T-helper 17 cell (primary cell): ENCODE data around the gene PRKCD. TPM values are rescaled to one million over a fixed set of nuclear protein-coding genes. Genes with fewer than 3 reads are reported as not detected.
"Not testable (repeated sequence)": the region's sequence is repeated elsewhere in the genome, so short reads cannot be mapped to it uniquely, and the experiment has no call there.

Source experiments
- ATAC-seq: fragments of 150-1000 bp; cut with Tn5 transposase; 2 replicates; pipeline ENCODE4 v1.10.0; 2021; ENCODE audit warnings: mild to moderate bottlenecking, moderate library complexity
- DNase-seq, 3 donors: peaks; one replicate each; pipeline versions ENCODE4 v3.0.0 to v3.0.0-alpha.2; 2020 to 2021
- H3K9me3 ChIP-seq: one replicate; pipeline ENCODE4 v1.7.0; 2013; ENCODE audit warnings: low read length, mild to moderate bottlenecking; ENCODE audit not compliant: control insufficient read depth, poor library complexity, severe bottlenecking
- H3K27ac Mint-ChIP-seq: one replicate; pipeline ENCODE4 v1.8.0; 2022; ENCODE audit warnings: mild to moderate bottlenecking, moderate library complexity, mixed read lengths
- H3K27me3 Mint-ChIP-seq: one replicate; pipeline ENCODE4 v1.8.0; 2022; ENCODE audit warnings: mixed read lengths
- H3K36me3 Mint-ChIP-seq: one replicate; pipeline ENCODE4 v1.8.0; 2022; ENCODE audit warnings: low read depth, mixed read lengths
- H3K4me1 Mint-ChIP-seq: one replicate; pipeline ENCODE4 v1.8.0; 2022; ENCODE audit warnings: mild to moderate bottlenecking, mixed read lengths
- H3K4me3 Mint-ChIP-seq: one replicate; pipeline ENCODE4 v1.8.0; 2022; ENCODE audit warnings: mild to moderate bottlenecking, moderate library complexity, mixed read lengths
- total RNA-seq, 4 donors: library from RNA in 2 of 4; stranded (reverse) in 2 of 4; gene quantifications; one replicate each; pipeline ENCODE4 v1.2.3 and lab custom pipeline; 2022 to 2026

Gene PRKCD
- total RNA-seq, 2 donors from 2014 or later: 27.3 to 35.0 TPM

GRCh38 chr3:53145713-53146080 is 15.3 kb upstream of the PRKCD start:
- no peak overlapping the region for H3K27ac Mint-ChIP-seq
- peaks cover 3% of the 10 kb centered on the region for H3K4me1 Mint-ChIP-seq
- ATAC-seq: no peak
- DNase-seq: no peak
- H3K4me3 Mint-ChIP-seq: no peak overlapping the region
- no peaks in the 10 kb centered on the region for H3K9me3 ChIP-seq
- H3K36me3 Mint-ChIP-seq: no peaks in the 10 kb centered on the region
- peaks cover 6% of the 10 kb centered on the region for H3K27me3 Mint-ChIP-seq

DNA sequence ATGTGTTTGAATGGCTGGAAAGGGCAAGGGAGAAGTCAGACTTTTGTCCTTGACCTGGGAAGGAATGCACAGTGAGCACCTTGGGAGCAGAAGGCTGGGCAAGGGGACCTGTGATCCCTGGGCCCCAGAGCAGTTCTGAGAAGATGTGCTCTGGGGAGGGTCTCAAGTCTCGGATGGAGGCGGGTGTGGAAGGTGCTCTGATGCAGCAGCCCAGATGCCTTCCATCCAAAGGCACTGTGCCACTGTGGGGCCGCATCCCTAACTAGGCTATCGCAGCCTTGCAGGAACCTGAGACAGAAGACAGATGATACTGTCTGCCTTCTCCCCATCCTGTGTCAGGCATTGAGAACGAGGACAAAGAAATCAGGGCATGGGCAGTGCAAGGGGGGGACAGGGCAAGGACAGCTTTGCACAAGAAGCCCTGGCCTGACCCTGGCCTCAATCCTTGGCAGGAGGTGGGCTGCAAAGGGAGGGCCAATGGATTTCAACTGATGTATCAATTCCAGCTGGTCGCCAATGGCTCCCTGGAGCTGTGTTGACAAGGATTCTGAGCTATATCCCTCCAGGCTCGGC is 14.6 kb upstream of the PRKCD start:
- no peaks in the 10 kb centered on the region for H3K9me3 ChIP-seq
- H3K27ac Mint-ChIP-seq: no peak overlapping the region
- no peak overlapping the region for H3K4me3 Mint-ChIP-seq
- H3K36me3 Mint-ChIP-seq: no peaks in the 10 kb centered on the region
- peaks cover 6% of the 10 kb centered on the region for H3K27me3 Mint-ChIP-seq
- no peak for DNase-seq
- peaks cover 3% of the 10 kb centered on the region for H3K4me1 Mint-ChIP-seq
- ATAC-seq: no peak

GRCh38 chr3:53147151-53147902 is 13.7 kb upstream of the PRKCD start:
- Mint-ChIP-seq H3K36me3 (no peaks in the 10 kb centered on the region), H3K27ac (no peak overlapping the region), H3K27me3 (peaks cover 7% of the 10 kb centered on the region), H3K4me1 (peaks cover 3% of the 10 kb centered on the region), H3K4me3 (no peak overlapping the region)
- no peak for ATAC-seq
- no peaks in the 10 kb centered on the region for H3K9me3 ChIP-seq
- DNase-seq: no peak

DNA sequence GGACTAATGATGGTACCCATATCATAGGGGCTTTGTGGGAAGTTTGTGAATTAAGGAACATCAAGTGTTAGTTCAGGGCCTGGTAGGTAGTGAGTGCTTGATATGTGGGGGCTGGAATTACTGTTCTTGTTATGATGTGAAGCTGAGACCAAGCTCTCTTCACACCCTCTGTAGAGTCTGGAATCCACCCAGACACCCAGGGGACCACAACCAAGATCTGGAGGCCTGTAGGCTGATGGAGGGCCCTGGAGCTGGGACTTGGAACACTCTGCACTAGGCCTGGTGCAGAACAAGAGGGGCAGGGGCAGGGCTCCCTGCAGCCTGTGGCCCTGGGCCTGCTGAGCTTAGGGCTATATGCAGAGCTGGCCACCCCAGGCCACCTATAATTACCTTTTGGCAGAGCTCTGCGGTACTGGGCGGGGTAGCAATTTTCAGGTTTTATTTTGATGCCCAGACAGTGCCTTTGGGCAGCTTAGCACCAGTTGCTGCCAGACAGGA is 13.1 kb upstream of the PRKCD start:
- Mint-ChIP-seq H3K4me3 (no peak overlapping the region), H3K36me3 (no peaks in the 10 kb centered on the region), H3K4me1 (peaks cover 3% of the 10 kb centered on the region), H3K27ac (no peak overlapping the region), H3K27me3 (peaks cover 13% of the 10 kb centered on the region)
- ATAC-seq (no peak), DNase-seq (no peak)
- no peaks in the 10 kb centered on the region for H3K9me3 ChIP-seq

- DNase-seq: no peak
- Mint-ChIP-seq H3K36me3 (peaks cover 5% of the 10 kb centered on the region), H3K27me3 (peaks cover 23% of the 10 kb centered on the region), H3K4me3 (no peak overlapping the region), H3K27ac (no peak overlapping the region), H3K4me1 (peaks cover 6% of the 10 kb centered on the region)
- ATAC-seq: no peak
- H3K9me3 ChIP-seq: no peaks in the 10 kb centered on the region
These were observed 11.9 kb upstream of the PRKCD start for GRCh38 chr3:53149006-53149690.

DNA sequence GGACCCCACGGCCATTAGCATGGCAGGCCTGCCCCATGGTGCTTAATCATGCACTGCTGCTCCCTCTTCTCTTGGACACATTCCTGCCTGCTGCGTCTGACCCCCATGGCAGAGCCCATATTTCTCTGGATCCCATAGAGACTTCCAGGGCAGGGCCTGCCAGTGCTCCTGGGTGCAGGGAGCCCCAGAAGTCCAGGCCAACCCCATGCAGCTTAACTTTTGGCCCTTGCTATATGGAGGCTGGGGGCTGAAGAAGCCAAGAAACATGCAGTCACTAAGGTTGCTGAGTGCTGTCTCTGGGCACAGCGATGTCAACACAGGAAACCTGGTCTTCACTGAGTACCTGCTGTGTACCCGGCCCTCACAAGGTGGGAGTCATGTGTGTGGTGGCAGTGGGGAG is 11.3 kb upstream of the PRKCD start:
- Mint-ChIP-seq H3K4me3 (no peak overlapping the region), H3K27me3 (peaks cover 23% of the 10 kb centered on the region)
- DNase-seq: no peak

GRCh38 chr3:53150247-53151085 is 10.5 kb upstream of the PRKCD start:
- H3K9me3 ChIP-seq: no peaks in the 10 kb centered on the region
- no peak for DNase-seq
- H3K27ac Mint-ChIP-seq: no peak overlapping the region
- peaks cover 5% of the 10 kb centered on the region for H3K36me3 Mint-ChIP-seq
- ATAC-seq: no peak
- H3K27me3 Mint-ChIP-seq: peaks cover 29% of the 10 kb centered on the region
- H3K4me1 Mint-ChIP-seq: peaks cover 3% of the 10 kb centered on the region
- no peak overlapping the region for H3K4me3 Mint-ChIP-seq

More for the DNA sequence above, 11.3 kb upstream of the PRKCD start:
- no peak overlapping the region for H3K27ac Mint-ChIP-seq
- peaks cover 6% of the 10 kb centered on the region for H3K4me1 Mint-ChIP-seq
- H3K9me3 ChIP-seq: no peaks in the 10 kb centered on the region
- peaks cover 5% of the 10 kb centered on the region for H3K36me3 Mint-ChIP-seq
- ATAC-seq: no peak

GRCh38 chr3:53151086-53151438 is 9.9 kb upstream of the PRKCD start:
- H3K27ac Mint-ChIP-seq, H3K4me3 Mint-ChIP-seq, H3K4me1 Mint-ChIP-seq, H3K36me3 Mint-ChIP-seq, ATAC-seq, DNase-seq, H3K9me3 ChIP-seq: not testable (repeated sequence)
- H3K27me3 Mint-ChIP-seq: peaks cover 32% of the 10 kb centered on the region

DNA sequence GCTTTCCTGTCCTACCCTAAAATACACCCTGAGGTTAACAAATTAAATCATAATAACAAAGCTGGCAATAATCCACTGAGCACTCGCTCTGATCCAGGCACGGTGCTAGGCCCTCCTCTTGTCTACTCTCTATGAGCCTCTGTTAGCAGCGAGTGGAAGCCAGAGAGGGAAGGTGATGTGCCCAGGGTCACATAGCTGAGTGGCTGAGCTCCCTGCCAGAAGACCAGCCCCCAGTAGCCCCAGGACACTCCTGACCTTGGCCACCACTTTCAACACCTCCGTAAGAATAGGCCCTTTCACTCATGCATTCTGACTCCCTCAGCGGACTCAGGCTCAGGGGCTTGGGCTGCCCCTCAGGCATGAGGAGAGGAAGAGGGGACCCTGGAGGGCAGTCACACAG is 9.5 kb upstream of the PRKCD start:
- Mint-ChIP-seq H3K36me3 (peaks cover 5% of the 10 kb centered on the region), H3K4me1 (peaks cover 3% of the 10 kb centered on the region), H3K27ac (no peak overlapping the region), H3K4me3 (no peak overlapping the region), H3K27me3 (peaks cover 32% of the 10 kb centered on the region)
- no peak for DNase-seq
- ATAC-seq: no peak
- H3K9me3 ChIP-seq: no peaks in the 10 kb centered on the region

- H3K9me3 ChIP-seq: no peaks in the 10 kb centered on the region
- H3K36me3 Mint-ChIP-seq: peaks cover 5% of the 10 kb centered on the region
- ATAC-seq: no peak
- DNase-seq: no peak
- H3K4me3 Mint-ChIP-seq: no peak overlapping the region
- H3K4me1 Mint-ChIP-seq: peaks cover 3% of the 10 kb centered on the region
- H3K27me3 Mint-ChIP-seq: peaks cover 32% of the 10 kb centered on the region
- no peak overlapping the region for H3K27ac Mint-ChIP-seq
These were observed 8.9 kb upstream of the PRKCD start for GRCh38 chr3:53151870-53152660.

DNA sequence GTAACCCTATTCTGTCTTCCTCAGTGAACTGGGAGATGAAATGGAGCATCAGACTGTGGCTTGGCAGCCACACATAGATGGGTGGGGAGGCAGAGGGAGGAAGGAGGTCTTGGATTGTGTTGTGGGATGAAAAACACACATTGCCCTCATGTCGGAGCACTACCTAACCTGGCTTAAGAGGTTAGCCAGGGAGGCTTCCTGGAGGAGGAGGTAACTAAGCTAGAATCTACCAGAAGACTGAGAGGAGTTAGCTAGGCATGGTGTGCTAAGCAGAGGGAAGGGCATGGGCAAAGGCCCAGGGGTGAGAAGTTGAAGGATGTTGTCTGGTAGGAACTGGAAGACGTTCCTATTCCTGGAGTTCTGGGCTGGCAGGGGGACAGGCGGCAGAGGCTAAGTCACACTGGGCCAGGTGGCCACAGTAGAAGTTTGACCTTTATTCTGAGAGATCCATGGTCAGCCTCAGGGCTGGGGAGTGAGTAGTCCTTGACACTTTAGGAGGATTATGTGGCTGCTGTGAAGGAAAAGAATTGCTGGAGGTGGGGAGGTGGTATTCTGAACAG is 7.7 kb upstream of the PRKCD start:
- H3K4me3 Mint-ChIP-seq: no peak overlapping the region
- no peak overlapping the region for H3K27ac Mint-ChIP-seq
- H3K36me3 Mint-ChIP-seq: peaks cover 5% of the 10 kb centered on the region
- DNase-seq (no peak), ATAC-seq (no peak)
- H3K27me3 Mint-ChIP-seq: peaks cover 32% of the 10 kb centered on the region
- H3K4me1 Mint-ChIP-seq: peaks cover 5% of the 10 kb centered on the region
- H3K9me3 ChIP-seq: no peaks in the 10 kb centered on the region

- Mint-ChIP-seq H3K36me3 (peaks cover 5% of the 10 kb centered on the region), H3K27me3 (peaks cover 32% of the 10 kb centered on the region), H3K4me1 (peaks cover 5% of the 10 kb centered on the region), H3K27ac (no peak overlapping the region), H3K4me3 (no peak overlapping the region)
- DNase-seq (no peak), ATAC-seq (no peak)
- H3K9me3 ChIP-seq: no peaks in the 10 kb centered on the region
These were observed 7.0 kb upstream of the PRKCD start for GRCh38 chr3:53153980-53154379.
